Spinal cord (tissue), 10 donors: ENCODE measurements around the gene CABCOCO1. TPM values are rescaled to one million over a fixed set of nuclear protein-coding genes. Genes with fewer than 3 reads are reported as not detected.
A peak's percentile ranks its signal among the peaks of the same experiment; 100 is the strongest.
"Not testable (repeated sequence)": the region's sequence is repeated elsewhere in the genome, so short reads cannot be mapped to it uniquely, and the experiment has no call there.

Source experiments
- DNase-seq, 6 donors: peaks; one replicate each; pipeline versions ENCODE4 v3.0.0 to v3.0.0-alpha.2; 2013 to 2015; ENCODE audit warnings: low spot score in 6 of 6, low read depth in 4 of 6
- H3K27ac ChIP-seq: one replicate; pipeline ENCODE4 v1.5.1; 2013; ENCODE audit warnings: low read depth, low read length, control low read depth
- H3K27me3 ChIP-seq: one replicate; pipeline ENCODE4 v1.6.1; 2013; ENCODE audit warnings: low read length; ENCODE audit not compliant: control insufficient read depth, insufficient read depth
- H3K36me3 ChIP-seq: one replicate; pipeline ENCODE4 v1.6.1; 2013; ENCODE audit warnings: low read length; ENCODE audit not compliant: control insufficient read depth, insufficient read depth
- H3K4me1 ChIP-seq: one replicate; pipeline ENCODE4 v1.6.1; 2013; ENCODE audit warnings: low read length; ENCODE audit not compliant: control insufficient read depth, insufficient read depth
- H3K4me3 ChIP-seq: one replicate; pipeline ENCODE4 v1.5.1; 2013; ENCODE audit warnings: low read depth, low read length, control low read depth
- H3K9me3 ChIP-seq: one replicate; pipeline ENCODE4 v1.6.1; 2013; ENCODE audit warnings: low read length; ENCODE audit not compliant: control insufficient read depth, insufficient read depth
- WGBS: methylation state at CpG from one replicate; pipeline ENCODE4 v1.1.5; 2013; ENCODE audit warnings: missing lambda C conversion rate; ENCODE audit not compliant: insufficient coverage; 5-methylcytosine and 5-hydroxymethylcytosine counted together
- polyA plus RNA-seq, 2 donors: library from polyadenylated mRNA; unstranded; fragments of 120-200 nt; gene quantifications; one replicate each; pipeline ENCODE4 v1.2.1, GENCODE V29; 2013; ENCODE audit not compliant: insufficient read length in 2 of 2
- total RNA-seq, 2 donors: library from RNA; depleted of rRNA in 1 of 2; stranded (reverse); fragments of 120-200 nt in 1 of 2; fragments of >200 nt in 1 of 2; gene quantifications; one replicate each; pipeline versions ENCODE4 v1.2.3 to v1.2.4, GENCODE V29; 2013 to 2014
- donor health status: healthy.

Gene CABCOCO1
- total and polyA plus RNA-seq, 4 donors: 4.7 to 6.9 (median 6.4) TPM

DNA sequence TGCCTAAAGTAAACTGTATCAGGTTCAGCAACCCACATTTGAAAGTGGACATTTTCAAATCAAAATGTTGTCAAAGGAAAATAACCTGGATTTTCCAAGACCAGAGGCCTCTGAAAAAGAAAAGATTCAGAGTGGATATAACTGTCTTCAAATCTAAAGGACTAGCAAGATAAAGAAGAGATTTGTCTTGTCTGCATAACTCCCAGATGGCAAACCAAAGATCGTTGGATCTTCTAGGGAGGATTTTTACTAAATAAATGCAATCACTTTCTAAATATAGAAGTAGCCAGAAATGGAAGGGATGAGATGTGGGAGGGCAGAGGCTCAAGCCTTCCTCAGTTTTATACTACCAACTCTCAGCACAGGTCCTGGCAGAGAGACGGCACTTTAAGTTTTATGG lies 39.0 kb downstream of the CABCOCO1 start:
- Histone ChIP-seq H3K9me3 (no peaks in the 10 kb centered on the region), H3K27ac (no peak overlapping the region), H3K27me3 (no peaks in the 10 kb centered on the region), H3K36me3 (no peaks in the 10 kb centered on the region), H3K4me3 (no peak overlapping the region), H3K4me1 (no peaks in the 10 kb centered on the region)
- DNase-seq: peak in 1 of 6 donors; percentile 5
- no CpG with 5 or more reads among the region's 2 CpGs for WGBS

GRCh38 chr10:61702584-61702983 lies 39.9 kb downstream of the CABCOCO1 start:
- Histone ChIP-seq H3K27ac (no peak overlapping the region), H3K27me3 (no peaks in the 10 kb centered on the region), H3K36me3 (no peaks in the 10 kb centered on the region), H3K4me1 (no peaks in the 10 kb centered on the region), H3K4me3 (no peak overlapping the region), H3K9me3 (no peaks in the 10 kb centered on the region)
- DNase-seq: peak in 2 of 6 donors; percentile 16 to 19
- no CpG with 5 or more reads among the region's 2 CpGs for WGBS

DNA sequence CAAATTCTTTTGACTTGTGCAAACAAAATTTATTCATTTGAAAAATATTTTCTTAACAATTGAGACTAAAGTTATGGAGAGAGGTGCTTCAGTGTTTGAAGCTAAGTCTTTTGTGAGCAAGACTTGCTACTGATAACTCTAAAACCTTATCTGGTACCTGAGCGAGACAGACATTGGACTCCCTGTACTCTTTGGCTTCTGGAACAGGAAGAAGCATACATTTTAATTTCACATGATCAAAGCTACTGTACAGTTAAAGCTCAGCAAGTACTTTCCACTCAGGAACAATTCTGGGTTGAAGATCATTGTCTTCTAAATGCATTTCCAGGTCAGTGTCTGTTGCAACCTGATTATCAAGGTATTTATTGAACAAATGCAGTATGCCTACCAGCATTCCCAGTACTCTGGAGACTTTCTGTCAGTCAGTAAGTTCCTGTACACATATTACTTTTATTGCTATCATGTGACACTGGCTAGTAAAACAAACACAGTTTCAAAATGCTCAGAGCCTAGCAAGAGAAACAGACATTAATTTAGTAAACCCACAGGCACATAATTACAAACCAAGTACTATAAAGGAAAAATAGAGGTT lies 42.4 kb downstream of the CABCOCO1 start:
- no peak for DNase-seq
- no peaks in the 10 kb centered on the region for H3K36me3 ChIP-seq
- 83% methylated on average over 1 of the region's 1 CpG for WGBS

GRCh38 chr10:61708846-61709245 lies 46.1 kb downstream of the CABCOCO1 start:
- Histone ChIP-seq H3K4me1 (no peaks in the 10 kb centered on the region), H3K27ac (no peak overlapping the region), H3K27me3 (no peaks in the 10 kb centered on the region), H3K9me3 (no peaks in the 10 kb centered on the region), H3K4me3 (no peak overlapping the region), H3K36me3 (no peaks in the 10 kb centered on the region)
- no peak for DNase-seq
- WGBS: no CpG with 5 or more reads among the region's 2 CpGs

More for the DNA sequence above, 42.4 kb downstream of the CABCOCO1 start:
- H3K27ac ChIP-seq: no peak overlapping the region
- H3K27me3 ChIP-seq: no peaks in the 10 kb centered on the region
- H3K4me3 ChIP-seq: no peak overlapping the region
- H3K9me3 ChIP-seq: no peaks in the 10 kb centered on the region
- no peaks in the 10 kb centered on the region for H3K4me1 ChIP-seq

DNA sequence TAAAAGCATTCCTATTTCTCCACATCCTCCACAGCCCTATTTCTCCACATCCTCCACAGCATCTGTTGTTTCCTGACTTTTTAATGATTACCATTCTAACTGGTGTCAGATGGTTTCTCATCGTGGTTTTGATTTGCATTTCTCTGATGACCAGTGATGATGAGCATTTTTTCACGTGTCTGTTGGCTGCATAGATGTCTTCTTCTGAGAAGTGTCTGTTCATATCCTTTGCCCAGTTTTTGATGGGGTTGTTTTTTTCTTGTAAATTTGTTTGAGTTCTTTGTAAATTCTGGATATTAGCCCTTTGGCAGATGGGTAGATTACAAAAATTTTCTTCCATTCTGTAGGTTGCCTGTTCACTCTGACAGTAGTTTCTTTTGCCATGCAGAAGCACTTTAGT lies 49.4 kb downstream of the CABCOCO1 start:
- not testable (repeated sequence) for H3K27ac ChIP-seq, H3K9me3 ChIP-seq, H3K4me3 ChIP-seq, H3K27me3 ChIP-seq, H3K36me3 ChIP-seq, H3K4me1 ChIP-seq, DNase-seq
- no CpG with 5 or more reads among the region's 2 CpGs for WGBS

DNA sequence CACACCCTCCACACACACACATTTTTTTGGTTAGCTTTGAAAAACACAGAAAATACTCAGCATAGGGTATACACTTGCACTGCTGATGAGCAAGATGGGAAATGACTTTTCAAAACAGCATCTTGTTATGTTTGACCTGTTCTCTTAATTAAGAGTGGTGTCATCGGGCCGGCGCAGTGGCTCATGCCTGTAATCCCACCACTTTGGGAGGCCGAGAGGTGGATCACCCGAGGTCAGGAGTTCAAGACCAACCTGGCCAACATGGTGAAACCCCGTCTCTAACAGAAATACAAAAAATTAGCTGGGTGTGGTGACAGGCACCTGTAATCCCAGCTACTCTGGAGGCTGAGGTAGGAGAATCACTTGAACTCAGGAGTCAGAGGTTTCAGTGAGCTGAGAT lies 56.7 kb downstream of the CABCOCO1 start:
- not testable (repeated sequence) for H3K4me3 ChIP-seq, H3K27ac ChIP-seq, H3K36me3 ChIP-seq, H3K4me1 ChIP-seq, DNase-seq, H3K9me3 ChIP-seq, H3K27me3 ChIP-seq
- WGBS: 70% methylated on average over 2 of the region's 6 CpGs

GRCh38 chr10:61719906-61720305 lies 57.2 kb downstream of the CABCOCO1 start:
- Histone ChIP-seq H3K27ac (no peak overlapping the region), H3K9me3 (no peaks in the 10 kb centered on the region), H3K27me3 (no peaks in the 10 kb centered on the region), H3K4me3 (no peak overlapping the region), H3K36me3 (no peaks in the 10 kb centered on the region), H3K4me1 (no peaks in the 10 kb centered on the region)
- no CpG with 5 or more reads among the region's 3 CpGs for WGBS
- DNase-seq: no peak

GRCh38 chr10:61721431-61721830 lies 58.7 kb downstream of the CABCOCO1 start:
- 100% methylated on average over 1 of the region's 4 CpGs for WGBS
- H3K4me3 ChIP-seq: no peak overlapping the region
- H3K27me3 ChIP-seq: no peaks in the 10 kb centered on the region
- H3K4me1 ChIP-seq: no peaks in the 10 kb centered on the region
- no peak overlapping the region for H3K27ac ChIP-seq
- DNase-seq: no peak
- no peaks in the 10 kb centered on the region for H3K9me3 ChIP-seq
- H3K36me3 ChIP-seq: no peaks in the 10 kb centered on the region

GRCh38 chr10:61725221-61725620 lies 62.5 kb downstream of the CABCOCO1 start:
- H3K4me3 ChIP-seq, H3K4me1 ChIP-seq, H3K9me3 ChIP-seq, DNase-seq, H3K36me3 ChIP-seq, H3K27me3 ChIP-seq, H3K27ac ChIP-seq: not testable (repeated sequence)
- no CpG with 5 or more reads among the region's 2 CpGs for WGBS

DNA sequence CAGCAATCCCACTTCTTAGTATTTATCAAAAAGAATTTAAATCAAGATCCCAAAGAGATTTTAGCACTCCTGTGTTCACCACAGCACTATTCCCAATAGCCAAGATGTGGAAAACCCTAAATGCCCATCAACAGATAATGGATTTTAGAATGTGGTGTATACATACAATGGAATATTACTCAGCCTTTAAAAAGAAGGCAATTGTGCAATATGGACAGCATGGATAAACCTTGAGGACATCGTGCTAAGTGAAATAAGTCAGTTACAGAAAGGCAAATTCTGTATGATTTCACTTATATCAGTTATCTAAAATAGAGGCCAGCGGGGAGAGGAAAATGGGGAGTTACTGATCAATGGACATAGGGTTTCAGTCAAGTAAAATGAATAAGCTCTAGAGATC lies 66.9 kb downstream of the CABCOCO1 start:
- no peaks in the 10 kb centered on the region for H3K4me1 ChIP-seq
- WGBS: no CpG with 5 or more reads among the region's 2 CpGs
- no peaks in the 10 kb centered on the region for H3K36me3 ChIP-seq
- no peak overlapping the region for H3K4me3 ChIP-seq
- no peaks in the 10 kb centered on the region for H3K9me3 ChIP-seq
- no peaks in the 10 kb centered on the region for H3K27me3 ChIP-seq
- DNase-seq: no peak
- no peak overlapping the region for H3K27ac ChIP-seq
